IMR-90 (cell line): ENCODE data around the gene IP6K1.

ENCODE experiments used
- MAZ ChIP-seq: IDR thresholded peaks from 2 replicates; pipeline ENCODE4 v1.6.1; 2012; ENCODE audit warnings: low read depth, mild to moderate bottlenecking, low read length, improper control_type of control experiment, moderate library complexity, borderline replicate concordance
- MXI1 ChIP-seq: IDR thresholded peaks from 2 replicates; pipeline ENCODE4 v1.6.1; 2012; ENCODE audit warnings: low read depth, mild to moderate bottlenecking, low read length, moderate library complexity, borderline replicate concordance
- POLR2A ChIP-seq: IDR thresholded peaks from 2 replicates; pipeline ENCODE4 v1.6.1; 2012; ENCODE audit warnings: mild to moderate bottlenecking, low read depth, low read length
- RAD21 ChIP-seq: IDR thresholded peaks from 2 replicates; pipeline ENCODE4 v1.6.1; 2012; ENCODE audit warnings: low read length, improper control_type of control experiment
- USF2 ChIP-seq: fragments of 150-350 bp; IDR thresholded peaks from 2 replicates; pipeline ENCODE4 v1.6.1; 2017; ENCODE audit warnings: mild to moderate bottlenecking, antibody characterized with exemption, low read length, low read depth
- TF ChIP-seq, protein P1 (sequence below): conservative IDR thresholded peaks from 2 replicates; pipeline ENCODE4 v1.5.1; 2012; ENCODE audit warnings: mild to moderate bottlenecking, low read depth, low read length, improper control_type of control experiment

DNA sequence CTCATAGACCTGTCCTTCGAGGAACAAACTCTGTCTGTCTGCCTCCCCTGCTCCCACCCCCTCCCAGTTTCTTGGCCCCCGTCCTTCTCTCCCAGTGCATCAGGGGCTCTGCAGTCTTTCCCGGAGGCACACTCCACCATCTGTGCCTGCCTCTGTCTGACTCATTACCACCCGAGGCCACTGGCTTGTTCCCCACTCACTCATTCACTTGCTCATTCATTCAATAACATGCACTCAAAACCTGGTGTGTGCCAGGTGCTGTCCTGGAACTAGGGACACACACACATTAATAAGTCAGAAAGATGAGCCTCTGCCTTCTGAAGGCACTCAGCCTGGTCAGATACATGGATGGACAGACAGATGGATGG, 79.2 kb downstream of the IP6K1 start:
- TF ChIP-seq POLR2A: no peak
- TF ChIP-seq, protein P1, sequence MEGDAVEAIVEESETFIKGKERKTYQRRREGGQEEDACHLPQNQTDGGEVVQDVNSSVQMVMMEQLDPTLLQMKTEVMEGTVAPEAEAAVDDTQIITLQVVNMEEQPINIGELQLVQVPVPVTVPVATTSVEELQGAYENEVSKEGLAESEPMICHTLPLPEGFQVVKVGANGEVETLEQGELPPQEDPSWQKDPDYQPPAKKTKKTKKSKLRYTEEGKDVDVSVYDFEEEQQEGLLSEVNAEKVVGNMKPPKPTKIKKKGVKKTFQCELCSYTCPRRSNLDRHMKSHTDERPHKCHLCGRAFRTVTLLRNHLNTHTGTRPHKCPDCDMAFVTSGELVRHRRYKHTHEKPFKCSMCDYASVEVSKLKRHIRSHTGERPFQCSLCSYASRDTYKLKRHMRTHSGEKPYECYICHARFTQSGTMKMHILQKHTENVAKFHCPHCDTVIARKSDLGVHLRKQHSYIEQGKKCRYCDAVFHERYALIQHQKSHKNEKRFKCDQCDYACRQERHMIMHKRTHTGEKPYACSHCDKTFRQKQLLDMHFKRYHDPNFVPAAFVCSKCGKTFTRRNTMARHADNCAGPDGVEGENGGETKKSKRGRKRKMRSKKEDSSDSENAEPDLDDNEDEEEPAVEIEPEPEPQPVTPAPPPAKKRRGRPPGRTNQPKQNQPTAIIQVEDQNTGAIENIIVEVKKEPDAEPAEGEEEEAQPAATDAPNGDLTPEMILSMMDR: no peak
- TF ChIP-seq RAD21: no peak
- TF ChIP-seq MXI1: no peak
- no peak for TF ChIP-seq MAZ
- no peak for TF ChIP-seq USF2
